Prostate gland (tissue), 2 donors: Measurements from ENCODE around the gene ACAD11.

Experiments
- CTCF ChIP-seq, 4 experiments: fragments of 200-600 bp in 2 of 4; fragments of 450-650 bp in 2 of 4; sonication (generic) in 2 of 4; IDR thresholded peaks; 1 replicate in 3 of 4; 2 replicates in 1 of 4; pipeline ENCODE4 v1.5.1; 2016 to 2019; ENCODE audit warnings: antibody characterized with exemption in 4 of 4, mild to moderate bottlenecking in 2 of 4, moderate library complexity in 2 of 4
- POLR2A ChIP-seq: fragments of 450-650 bp; IDR thresholded peaks from one replicate; pipeline ENCODE4 v1.6.1; 2016; ENCODE audit warnings: antibody characterized with exemption, mild to moderate bottlenecking

GRCh38 chr3:132694991-132695390 lies 35.4 kb upstream of the ACAD11 start:
- TF ChIP-seq CTCF (IDR thresholded peaks at IDR 0.05) (no peak), POLR2A (no peak)
